Rectal smooth muscle tissue (tissue), 1 donor: ENCODE measurements around the gene GLE1.

ENCODE experiments used
- H3K27ac ChIP-seq: one replicate; pipeline ENCODE4 v1.7.0; 2013; ENCODE audit warnings: low read depth, low read length, inconsistent platforms
- H3K27me3 ChIP-seq: one replicate; pipeline ENCODE4 v1.7.0; 2013; ENCODE audit warnings: low read length; ENCODE audit not compliant: control insufficient read depth, insufficient read depth
- H3K36me3 ChIP-seq: one replicate; pipeline ENCODE4 v1.7.0; 2013; ENCODE audit warnings: low read length; ENCODE audit not compliant: control insufficient read depth, insufficient read depth
- H3K4me1 ChIP-seq: one replicate; pipeline ENCODE4 v1.7.0; 2013; ENCODE audit warnings: low read length; ENCODE audit not compliant: control insufficient read depth, insufficient read depth
- H3K4me3 ChIP-seq: one replicate; pipeline ENCODE4 v1.7.0; 2013; ENCODE audit warnings: low read length
- H3K9ac ChIP-seq: one replicate; pipeline ENCODE4 v1.7.0; 2013; ENCODE audit warnings: low read length

The GLE1 gene

DNA sequence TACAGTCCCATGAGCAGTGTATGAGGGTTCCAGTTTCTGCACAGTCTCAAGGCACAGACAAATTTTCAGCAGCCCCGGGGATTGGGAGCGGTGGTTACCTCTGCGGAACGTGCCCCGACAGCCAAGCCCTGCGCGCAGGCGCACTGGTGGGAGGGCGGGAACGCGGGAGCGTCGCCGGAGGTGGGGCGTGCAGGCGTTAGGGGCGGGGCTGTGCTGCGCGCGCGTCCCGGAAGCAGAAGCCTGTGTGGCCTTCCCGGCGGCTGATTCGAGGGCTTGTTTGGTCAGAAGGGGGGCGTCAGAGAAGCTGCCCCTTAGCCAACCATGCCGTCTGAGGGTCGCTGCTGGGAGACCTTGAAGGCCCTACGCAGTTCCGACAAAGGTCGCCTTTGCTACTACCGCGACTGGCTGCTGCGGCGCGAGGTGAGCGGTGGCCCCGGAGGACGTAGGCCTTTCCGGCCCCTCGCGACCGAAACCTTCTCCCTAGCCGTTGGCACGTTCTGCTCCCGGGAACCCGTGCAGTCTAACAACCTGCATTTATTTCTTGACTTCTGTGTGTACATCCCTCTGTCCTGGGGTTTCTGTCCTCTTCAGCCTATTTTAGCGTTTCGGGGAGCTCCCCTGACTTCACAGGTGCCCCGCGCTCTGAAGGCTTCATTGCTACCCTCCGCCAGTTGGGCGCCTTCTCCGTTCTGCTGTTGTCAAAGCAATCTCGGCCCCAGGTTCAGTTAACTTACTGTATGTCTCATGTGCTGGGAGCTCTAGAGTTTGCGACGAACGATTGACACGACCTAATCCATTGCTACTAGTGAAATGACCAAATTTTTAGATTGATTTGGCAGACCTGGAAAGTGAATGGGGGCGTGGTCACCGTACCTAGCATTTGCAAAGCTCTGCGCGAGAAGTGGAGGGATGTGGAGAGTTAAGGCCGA is at the start of gene GLE1:
GLE1 (plus strand) TSS at position 235 of the 929 bp plus-strand sequence; CDS start at position 322, 87 bp downstream.
- Histone ChIP-seq H3K4me3 (peak within 1 kb of the TSS; percentile 93), H3K27me3 (no peaks in the 10 kb centered on the region), H3K36me3 (peaks cover 10% of the 10 kb centered on the region), H3K27ac (peak within 1 kb of the TSS; percentile 88), H3K9ac (peak within 1 kb of the TSS; percentile 95), H3K4me1 (peaks cover 9% of the 10 kb centered on the region)

DNA sequence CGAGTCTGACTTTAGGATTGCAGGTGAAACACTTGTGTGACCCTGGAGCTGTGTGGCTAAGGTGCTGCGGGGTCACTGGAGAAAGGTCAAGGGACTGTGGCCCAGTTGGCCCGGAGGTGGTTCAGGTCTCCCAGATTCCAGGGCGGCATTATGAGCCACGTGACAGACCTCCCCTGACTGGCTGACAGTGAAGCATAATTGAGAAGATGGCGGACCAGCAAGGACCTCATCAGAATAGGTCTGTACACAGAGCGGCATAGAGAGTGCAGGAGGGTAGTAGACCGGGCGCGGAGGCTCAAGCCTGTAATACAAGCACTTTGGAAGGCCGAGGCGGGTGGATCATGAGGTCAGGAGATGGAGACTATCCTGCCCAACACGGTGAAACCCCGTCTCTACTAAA is 49.5 kb upstream of the GLE1 start:
- H3K4me3 ChIP-seq, result no peak overlapping the region
- no peak overlapping the region for H3K9ac ChIP-seq
- no peaks in the 10 kb centered on the region for H3K27me3 ChIP-seq
- peaks cover 2% of the 10 kb centered on the region for H3K36me3 ChIP-seq
- no peak overlapping the region for H3K27ac ChIP-seq
- H3K4me1 ChIP-seq, result no peaks in the 10 kb centered on the region

- peak within 1 kb of the TSS; percentile 49 for H3K9ac ChIP-seq
- peak within 1 kb of the TSS; percentile 66 for H3K27ac ChIP-seq
- H3K36me3 ChIP-seq, result peaks cover 10% of the 10 kb centered on the region
- no peaks in the 10 kb centered on the region for H3K4me1 ChIP-seq
- H3K27me3 ChIP-seq, result no peaks in the 10 kb centered on the region
- peak within 1 kb of the TSS; percentile 95 for H3K4me3 ChIP-seq
Measured at GRCh38 chr9:128455849-128456612, 48.5 kb upstream of the GLE1 start, which contains the start of gene ODF2. Gene ODF2, plus strand, starts transcription at chr9:128456006. Its CDS starts 86 bp downstream, at chr9:128456092.

GRCh38 chr9:128456613-128457061 is 47.9 kb upstream of the GLE1 start:
- peak overlapping the region; percentile 66 for H3K27ac ChIP-seq
- no peaks in the 10 kb centered on the region for H3K4me1 ChIP-seq
- peak overlapping the region; percentile 49 for H3K9ac ChIP-seq
- H3K27me3 ChIP-seq, result no peaks in the 10 kb centered on the region
- peak overlapping the region; percentile 95 for H3K4me3 ChIP-seq
- peaks cover 10% of the 10 kb centered on the region for H3K36me3 ChIP-seq

DNA sequence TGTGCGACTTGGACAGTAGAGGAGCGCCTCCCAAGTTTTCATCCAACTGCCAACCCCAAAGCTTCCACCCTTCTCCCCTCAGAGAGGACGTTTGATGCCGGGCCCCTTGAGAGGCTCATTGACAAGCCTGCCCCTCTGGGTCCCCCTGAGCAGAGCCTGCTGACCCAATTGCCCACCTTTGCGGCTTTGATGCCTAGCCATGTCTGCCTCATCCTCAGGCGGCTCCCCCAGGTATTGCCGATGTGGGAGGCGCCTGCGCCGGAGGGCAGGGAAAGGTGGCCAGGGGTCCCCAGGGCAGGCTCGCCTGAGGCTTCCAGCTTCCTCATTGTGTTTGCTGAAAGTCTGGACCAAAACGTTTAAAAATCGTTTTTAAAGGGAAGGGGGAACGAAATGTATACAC is 47.3 kb upstream of the GLE1 start:
- H3K36me3 ChIP-seq, result peaks cover 10% of the 10 kb centered on the region
- no peaks in the 10 kb centered on the region for H3K27me3 ChIP-seq
- H3K9ac ChIP-seq, result no peak overlapping the region
- peak overlapping the region; percentile 95 for H3K4me3 ChIP-seq
- H3K4me1 ChIP-seq, result no peaks in the 10 kb centered on the region
- H3K27ac ChIP-seq, result no peak overlapping the region

GRCh38 chr9:128459011-128459410 is 45.5 kb upstream of the GLE1 start:
- Histone ChIP-seq H3K27me3 (no peaks in the 10 kb centered on the region), H3K4me3 (no peak overlapping the region), H3K9ac (no peak overlapping the region), H3K4me1 (no peaks in the 10 kb centered on the region), H3K36me3 (peaks cover 10% of the 10 kb centered on the region), H3K27ac (no peak overlapping the region)

DNA sequence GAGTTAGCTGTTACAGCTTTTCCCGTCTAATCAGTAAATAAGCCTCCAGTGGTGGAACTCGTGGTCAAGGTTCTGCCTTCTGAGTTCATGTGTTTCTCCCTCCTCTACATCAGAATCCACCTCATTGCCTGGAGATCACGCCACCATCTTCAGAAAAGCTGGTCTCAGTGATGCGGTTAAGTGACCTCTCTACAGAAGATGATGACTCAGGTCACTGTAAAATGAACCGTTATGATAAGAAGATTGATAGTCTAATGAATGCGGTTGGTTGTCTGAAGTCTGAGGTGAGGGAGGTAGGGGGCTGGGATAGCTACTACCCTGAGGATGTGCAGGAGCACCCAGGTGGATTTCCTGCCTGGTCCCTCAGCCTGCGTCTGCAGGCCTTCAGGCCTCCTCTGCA is 35.4 kb upstream of the GLE1 start:
- no peaks in the 10 kb centered on the region for H3K4me1 ChIP-seq
- no peak overlapping the region for H3K27ac ChIP-seq
- H3K27me3 ChIP-seq, result no peaks in the 10 kb centered on the region
- H3K9ac ChIP-seq, result no peak overlapping the region
- H3K4me3 ChIP-seq, result no peak overlapping the region
- peaks cover 19% of the 10 kb centered on the region for H3K36me3 ChIP-seq

GRCh38 chr9:128470560-128470959 is 34.0 kb upstream of the GLE1 start:
- no peak overlapping the region for H3K9ac ChIP-seq
- no peak overlapping the region for H3K27ac ChIP-seq
- peaks cover 16% of the 10 kb centered on the region for H3K36me3 ChIP-seq
- no peaks in the 10 kb centered on the region for H3K4me1 ChIP-seq
- H3K27me3 ChIP-seq, result no peaks in the 10 kb centered on the region
- no peak overlapping the region for H3K4me3 ChIP-seq

DNA sequence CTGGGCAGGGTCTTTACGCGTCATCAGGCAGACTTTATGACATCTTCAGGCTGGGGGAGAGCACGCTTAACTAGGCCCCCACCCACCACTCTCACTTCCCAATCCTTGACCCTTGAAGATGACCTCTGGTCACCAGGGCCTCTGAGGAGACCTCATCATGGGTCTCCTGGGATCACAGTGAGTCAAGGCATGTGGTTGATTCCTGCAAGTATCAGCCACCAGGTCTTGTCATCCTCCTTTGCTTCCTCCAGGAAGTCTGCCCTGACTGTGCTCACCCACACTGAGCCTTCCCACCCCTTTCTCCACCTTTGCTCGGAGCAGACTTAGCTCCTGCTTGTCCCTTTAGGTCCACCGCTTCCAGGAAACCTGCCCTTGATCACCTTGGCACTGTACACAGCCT is 31.4 kb upstream of the GLE1 start:
- no peak overlapping the region for H3K4me3 ChIP-seq
- H3K36me3 ChIP-seq, result peaks cover 13% of the 10 kb centered on the region
- no peaks in the 10 kb centered on the region for H3K27me3 ChIP-seq
- H3K4me1 ChIP-seq, result no peaks in the 10 kb centered on the region
- no peak overlapping the region for H3K27ac ChIP-seq
- H3K9ac ChIP-seq, result no peak overlapping the region

- H3K9ac ChIP-seq, result no peak overlapping the region
- no peaks in the 10 kb centered on the region for H3K27me3 ChIP-seq
- no peak overlapping the region for H3K4me3 ChIP-seq
- no peak overlapping the region for H3K27ac ChIP-seq
- H3K36me3 ChIP-seq, result peaks cover 8% of the 10 kb centered on the region
- H3K4me1 ChIP-seq, result no peaks in the 10 kb centered on the region
Measured at GRCh38 chr9:128475867-128476266, 28.7 kb upstream of the GLE1 start.

GRCh38 chr9:128479262-128479661 is 25.3 kb upstream of the GLE1 start:
- H3K36me3 ChIP-seq, result peaks cover under 1% of the 10 kb centered on the region
- no peaks in the 10 kb centered on the region for H3K4me1 ChIP-seq
- H3K27me3 ChIP-seq, result no peaks in the 10 kb centered on the region
- H3K9ac ChIP-seq, result no peak overlapping the region
- no peak overlapping the region for H3K27ac ChIP-seq
- H3K4me3 ChIP-seq, result no peak overlapping the region

DNA sequence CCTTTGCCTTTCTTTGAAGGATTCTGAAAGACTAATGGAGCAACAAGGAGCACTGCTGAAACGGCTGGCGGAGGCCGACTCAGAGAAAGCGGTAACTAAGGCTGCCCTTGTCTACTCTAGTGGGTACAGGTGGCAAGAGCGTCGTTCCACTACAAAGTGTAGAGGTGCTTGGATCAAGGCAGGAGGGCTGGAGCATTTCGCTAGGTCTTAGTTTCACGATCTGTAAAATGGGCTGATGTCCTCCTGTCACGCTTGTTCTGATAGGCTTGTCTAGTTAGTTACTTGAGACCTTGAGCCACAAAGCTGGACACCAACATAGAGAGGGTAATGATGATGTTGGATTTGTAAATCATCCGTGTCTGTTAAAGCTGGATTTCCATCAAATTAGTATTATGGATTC is 23.0 kb upstream of the GLE1 start:
- Histone ChIP-seq H3K4me1 (no peaks in the 10 kb centered on the region), H3K27me3 (no peaks in the 10 kb centered on the region), H3K27ac (no peak overlapping the region), H3K36me3 (peaks cover 19% of the 10 kb centered on the region), H3K4me3 (no peak overlapping the region), H3K9ac (no peak overlapping the region)
